LNCaP clone FGC (cell line): ENCODE results near the gene SNX13.

Experiments used
- DNase-seq: peaks from one replicate; pipeline ENCODE4 v3.0.0-alpha.2; 2011; ENCODE audit warnings: low read depth
- H3K4me3 ChIP-seq: 2 replicates; pipeline ENCODE4 v1.5.1; 2011; ENCODE audit warnings: mild to moderate bottlenecking, low read depth, low read length, control low read depth
- TF ChIP-seq, protein P1 (sequence below): IDR thresholded peaks from 2 replicates; pipeline ENCODE4 v1.5.1; 2012; ENCODE audit warnings: mild to moderate bottlenecking; ENCODE audit not compliant: control insufficient read depth, insufficient read depth; ENCODE audit errors: extremely low read depth

SNX13 gene

DNA sequence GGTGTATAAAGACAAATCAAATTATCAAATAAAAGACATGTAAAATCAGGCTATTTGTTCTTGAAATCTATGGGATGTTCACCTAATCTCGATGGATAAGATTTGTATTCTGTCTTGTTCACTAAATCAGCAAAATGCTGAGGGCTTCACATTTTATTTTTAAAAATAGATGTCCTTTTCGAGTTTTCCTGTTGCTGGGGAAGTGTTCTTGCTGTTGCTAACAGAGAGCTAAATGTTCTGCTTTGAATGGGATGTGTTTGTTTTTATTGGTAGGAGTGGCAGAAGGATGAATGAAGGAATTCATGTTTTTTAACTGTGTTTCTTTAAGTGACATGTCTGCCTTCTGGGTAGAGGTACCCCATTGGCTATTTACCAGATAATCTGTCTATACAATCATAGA is 7.3 kb upstream of the SNX13 start:
- TF ChIP-seq, protein P1, sequence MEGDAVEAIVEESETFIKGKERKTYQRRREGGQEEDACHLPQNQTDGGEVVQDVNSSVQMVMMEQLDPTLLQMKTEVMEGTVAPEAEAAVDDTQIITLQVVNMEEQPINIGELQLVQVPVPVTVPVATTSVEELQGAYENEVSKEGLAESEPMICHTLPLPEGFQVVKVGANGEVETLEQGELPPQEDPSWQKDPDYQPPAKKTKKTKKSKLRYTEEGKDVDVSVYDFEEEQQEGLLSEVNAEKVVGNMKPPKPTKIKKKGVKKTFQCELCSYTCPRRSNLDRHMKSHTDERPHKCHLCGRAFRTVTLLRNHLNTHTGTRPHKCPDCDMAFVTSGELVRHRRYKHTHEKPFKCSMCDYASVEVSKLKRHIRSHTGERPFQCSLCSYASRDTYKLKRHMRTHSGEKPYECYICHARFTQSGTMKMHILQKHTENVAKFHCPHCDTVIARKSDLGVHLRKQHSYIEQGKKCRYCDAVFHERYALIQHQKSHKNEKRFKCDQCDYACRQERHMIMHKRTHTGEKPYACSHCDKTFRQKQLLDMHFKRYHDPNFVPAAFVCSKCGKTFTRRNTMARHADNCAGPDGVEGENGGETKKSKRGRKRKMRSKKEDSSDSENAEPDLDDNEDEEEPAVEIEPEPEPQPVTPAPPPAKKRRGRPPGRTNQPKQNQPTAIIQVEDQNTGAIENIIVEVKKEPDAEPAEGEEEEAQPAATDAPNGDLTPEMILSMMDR: no peak
- DNase-seq: no peak
- no peak overlapping the region for H3K4me3 ChIP-seq

DNA sequence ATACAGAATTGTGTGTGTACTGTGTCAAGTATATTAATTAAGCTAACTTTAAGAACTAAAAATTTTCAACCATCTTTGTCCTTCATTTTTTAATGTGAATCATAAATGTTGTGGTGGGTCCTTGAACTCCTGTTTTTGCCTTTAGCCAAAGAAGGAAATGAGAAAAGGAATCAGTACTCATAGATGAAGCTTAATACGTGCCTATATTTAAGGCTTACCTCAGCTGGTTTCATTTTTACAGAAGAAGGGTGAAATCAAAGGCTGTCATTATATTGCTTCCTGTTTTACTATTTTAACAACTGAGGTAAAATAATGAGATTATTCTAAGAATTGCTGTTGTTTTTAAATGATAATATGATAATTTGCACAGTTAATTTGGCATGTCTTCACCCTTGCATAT is 6.3 kb upstream of the SNX13 start:
- TF ChIP-seq, protein P1: no peak
- H3K4me3 ChIP-seq: no peak overlapping the region
- DNase-seq: no peak

DNA sequence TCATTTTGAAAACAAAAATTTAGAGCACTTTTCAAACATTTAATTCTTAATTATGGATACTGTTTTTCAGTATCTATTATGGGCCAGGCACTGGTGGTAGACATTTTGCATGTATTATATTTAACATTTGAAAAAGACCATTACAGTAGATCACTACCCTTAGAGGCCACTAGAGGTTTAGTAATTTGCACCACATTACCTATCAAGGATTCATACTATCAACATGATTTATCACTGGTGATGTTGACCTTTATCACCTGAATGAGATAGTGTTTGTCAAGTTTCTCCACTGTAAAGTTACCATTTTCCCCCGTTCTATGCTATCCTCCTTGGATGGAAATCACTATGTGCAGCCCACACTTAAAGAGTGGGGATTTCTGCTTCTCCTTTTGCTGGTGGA is 4.4 kb upstream of the SNX13 start:
- TF ChIP-seq, protein P1: no peak
- H3K4me3 ChIP-seq: no peak overlapping the region
- DNase-seq: no peak

DNA sequence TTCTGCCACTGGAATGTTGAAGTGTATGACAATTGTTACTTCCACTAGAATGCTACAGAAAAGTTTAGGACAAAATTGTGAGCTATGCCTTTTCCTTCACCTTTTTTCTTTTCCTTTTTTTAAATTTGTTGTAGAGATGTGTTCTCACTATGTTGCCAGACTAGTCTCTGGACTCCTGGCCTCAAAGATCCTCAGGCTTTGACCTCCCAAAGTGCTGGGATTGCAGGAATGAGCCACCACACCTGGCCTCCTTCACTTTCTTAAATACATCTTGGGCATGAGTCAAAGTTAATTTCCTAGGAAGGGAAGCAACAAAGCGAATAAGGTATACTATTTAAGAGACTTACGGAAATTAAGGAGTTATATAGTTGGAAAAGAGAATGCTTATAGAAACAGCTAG is 2.7 kb upstream of the SNX13 start:
- no peak for DNase-seq
- TF ChIP-seq, protein P1: no peak

DNA sequence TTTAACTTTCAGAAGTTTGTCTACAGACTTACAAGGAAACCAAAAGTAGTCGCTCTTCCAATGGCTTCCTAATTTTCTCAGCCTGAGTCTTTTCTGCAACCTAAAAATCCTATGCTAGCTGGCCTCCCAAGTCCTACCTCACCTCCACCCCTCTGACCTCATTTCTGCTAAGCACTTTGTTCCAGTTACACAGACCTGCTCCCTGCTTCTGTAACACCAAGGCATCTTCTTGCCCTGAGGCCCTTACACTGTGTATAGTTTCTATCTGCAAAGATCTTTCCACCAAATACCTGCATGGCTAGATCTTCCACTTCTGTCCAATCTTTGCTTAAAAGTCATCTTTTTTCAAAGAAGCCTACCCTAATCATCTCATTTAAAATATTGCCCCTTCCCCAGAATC is 1.9 kb upstream of the SNX13 start:
- TF ChIP-seq, protein P1: no peak
- no peak for DNase-seq
- no peak overlapping the region for H3K4me3 ChIP-seq

More for the DNA sequence above, 2.7 kb upstream of the SNX13 start:
- H3K4me3 ChIP-seq: no peak overlapping the region

DNA sequence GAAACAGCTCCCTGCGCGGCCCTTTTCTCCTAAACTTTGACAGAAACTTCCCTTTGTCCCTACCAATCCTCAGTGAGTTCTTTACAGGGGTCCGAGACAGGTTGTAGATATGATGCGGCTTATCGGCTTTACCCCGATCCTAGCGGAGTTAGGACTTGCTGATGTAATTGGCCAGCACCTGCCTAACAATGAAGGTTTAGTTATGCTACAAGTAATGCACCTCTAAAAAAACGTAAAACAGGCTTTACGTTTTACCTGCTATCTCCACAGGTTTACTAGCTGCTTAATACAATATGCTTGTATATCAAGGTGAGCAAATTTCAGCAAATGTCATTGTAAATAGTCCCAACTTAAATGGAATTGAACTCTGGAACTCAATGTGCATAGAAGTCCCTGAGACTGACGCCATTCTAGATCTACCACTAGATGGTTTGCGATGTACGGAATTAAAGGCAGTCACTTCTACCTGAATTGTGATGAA is 697 bp upstream of the SNX13 start:
- TF ChIP-seq, protein P1: 0 out of 2 replicates have a peak, but pooled peaks have one; percentile 7
- no peak for DNase-seq
- H3K4me3 ChIP-seq: peak overlapping the region; percentile 95

DNA sequence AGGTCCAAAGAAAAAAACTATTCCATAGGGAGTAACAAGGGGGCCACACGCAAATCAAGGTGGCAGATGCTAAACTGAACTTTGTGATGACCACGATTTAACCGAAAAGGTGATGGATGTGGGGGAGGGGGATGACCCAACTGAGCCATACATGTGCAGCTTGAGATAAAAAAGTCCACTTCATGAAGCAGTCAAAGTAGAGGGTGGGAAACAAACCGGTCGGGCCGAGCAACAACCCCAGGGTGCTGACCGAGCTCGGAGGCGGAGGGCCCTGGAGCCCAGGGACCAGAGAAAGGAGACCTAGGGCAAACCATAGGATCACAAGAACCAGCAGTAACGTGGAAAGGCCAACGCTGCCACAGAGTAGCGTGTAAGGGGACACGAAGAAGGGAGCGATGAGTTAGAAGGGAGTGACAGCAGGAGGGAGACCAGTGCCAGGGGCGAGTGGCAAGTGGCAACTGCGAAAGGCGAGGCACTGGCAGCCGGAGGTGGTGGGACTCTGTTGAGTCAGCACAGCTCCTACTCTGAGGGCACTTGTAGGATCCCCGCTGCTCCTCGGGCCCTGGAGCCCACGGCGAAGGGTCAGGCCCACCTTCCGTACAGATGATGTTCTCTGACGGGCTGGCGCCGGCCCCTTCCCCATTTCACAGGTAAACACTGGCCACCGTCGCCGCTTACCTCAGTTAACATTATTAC is 540 bp downstream of the SNX13 start:
- peak overlapping the region; percentile 95 for H3K4me3 ChIP-seq
- DNase-seq: no peak
- TF ChIP-seq, protein P1: no peak
